ENCODE data around the gene TAF1D.

GRCh38 chr11:93727985-93728791, 13.1 kb downstream of the TAF1D start:
- TF ChIP-seq CTCF (IDR thresholded peaks at IDR 0.05) (no peak), POLR2A (IDR thresholded peaks at IDR 0.05) (no peak)
